DMS53 (cell line): ENCODE measurements around the gene IGFALS.

ENCODE experiments used
- DNase-seq: peaks from one replicate; lab custom pipeline; 2025; lab: John Stamatoyannopoulos, UW

Gene IGFALS

DNA sequence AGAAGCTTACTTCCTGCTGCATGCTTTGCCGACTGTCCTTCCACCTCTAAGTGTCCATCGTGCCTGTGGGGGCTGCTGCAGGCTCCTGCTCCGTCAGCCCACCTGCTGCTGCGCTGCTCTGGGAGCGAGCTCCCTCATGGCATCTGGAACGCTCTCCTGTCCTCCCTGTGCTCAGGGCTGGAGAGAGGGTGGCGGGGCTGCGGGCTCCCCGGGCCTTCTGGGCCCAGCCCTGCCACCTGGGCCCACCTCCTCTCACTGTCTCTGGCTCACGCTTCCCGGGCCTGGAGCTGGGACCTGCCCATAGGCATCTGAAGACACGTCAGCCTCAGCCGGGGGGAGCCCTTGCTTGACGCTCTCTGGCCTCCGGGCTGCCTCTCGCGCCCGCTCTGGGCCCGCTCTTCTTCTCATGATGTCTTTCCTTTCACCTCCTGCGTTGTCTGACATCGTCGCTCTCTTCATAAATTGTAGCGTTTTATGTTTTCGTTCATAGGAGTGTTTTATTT, 49.1 kb downstream of the IGFALS start:
- DNase-seq: no peak

- DNase-seq: no peak
Observed at GRCh38 chr16:1743376-1744337, 49.8 kb downstream of the IGFALS start.

GRCh38 chr16:1741553-1742165, 51.8 kb downstream of the IGFALS start:
- DNase-seq: no peak

DNA sequence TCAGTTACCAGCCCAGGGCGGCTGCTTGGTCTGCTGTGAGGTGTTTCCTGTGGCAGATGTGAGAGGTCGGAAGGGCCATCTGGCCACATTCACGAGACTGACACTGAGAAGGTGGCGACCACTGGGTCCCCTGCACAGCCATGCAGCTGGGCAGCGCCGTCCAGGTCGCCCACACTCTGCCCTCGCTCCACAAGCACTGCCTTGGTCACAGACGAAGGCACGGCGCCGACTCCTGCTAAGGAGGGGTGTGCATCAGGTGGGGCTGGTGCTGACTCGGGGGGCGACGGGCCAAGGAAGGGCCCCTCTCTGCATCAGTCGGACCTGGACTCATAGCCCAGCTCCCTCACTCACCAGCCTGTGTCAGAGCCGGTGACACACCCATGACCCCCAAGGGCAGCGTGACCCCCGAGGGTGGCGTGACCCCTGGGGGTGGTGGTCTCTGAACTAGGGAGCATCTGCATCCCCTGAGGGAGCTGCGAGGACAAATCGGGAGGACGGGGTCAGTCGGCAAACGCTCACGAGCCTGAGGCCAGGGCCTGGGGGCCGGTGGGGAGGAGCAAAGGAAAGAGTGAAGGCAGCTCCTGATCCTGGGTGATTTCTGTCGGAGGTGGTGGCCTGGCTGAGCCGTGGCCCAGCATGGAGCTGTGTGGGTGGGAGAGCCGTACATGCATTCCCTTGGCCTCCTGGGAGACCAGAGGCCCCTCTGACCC, 52.6 kb downstream of the IGFALS start:
- DNase-seq: no peak
